HepG2 (cell line): Measurements from ENCODE around the gene BEND4. TPM values are rescaled to one million over a fixed set of nuclear protein-coding genes. Genes with fewer than 3 reads are reported as not detected.

Experiments
- ATAC-seq: fragments of 200-7000 bp; cut with Tn5 transposase; 3 replicates; pipeline ENCODE4 v1.9.1; 2020; ENCODE audit warnings: mild to moderate bottlenecking, moderate library complexity
- BruUV-seq: library from RNA; stranded (reverse); fragments of 400-500 nt; replicated peaks from 2 replicates; lab custom pipeline; 2021; lab: Mats Ljungman, UMichigan
- CTCF ChIA-PET: fragments of 300-600 bp; formaldehyde crosslinking; extraction: SDS; loops from one replicate; lab custom pipeline; 2021; ENCODE audit warnings: low total read pairs, inconsistent platforms, low intra/inter-chr PET ratio; lab: Yijun Ruan, JAX
- POLR2A ChIA-PET: fragments of 350-600 bp; sonication (Branson Sonifier 250); formaldehyde crosslinking; loops from one replicate; lab custom pipeline; 2020; ENCODE audit warnings: antibody characterized with exemption, inconsistent platforms; lab: Yijun Ruan, JAX
- DNase-seq: peaks from one replicate; pipeline ENCODE4 v3.0.0-alpha.2; 2015; ENCODE audit warnings: low spot score
- FAIRE-seq: peaks from 3 replicates; lab custom pipeline; 2011; peaks lifted over from hg19 to GRCh38; lab: Jason Lieb, UNC
- H2AFZ ChIP-seq: one replicate; pipeline ENCODE4 v1.6.1; 2011; ENCODE audit warnings: low read length, inconsistent platforms
- H3K27ac ChIP-seq: fragments of 300-600 bp; 3 replicates; pipeline ENCODE4 v1.8.0; 2011; ENCODE audit warnings: mixed run types, mild to moderate bottlenecking, mixed read lengths, low read length, inconsistent platforms; ENCODE audit not compliant: insufficient read depth; ENCODE audit errors: extremely low read length
- H3K27me3 ChIP-seq, 2 experiments: fragments of 200-600 bp in 1 of 2; 2 replicates in 1 of 2; 3 replicates in 1 of 2; pipeline versions ENCODE4 v1.6.0 to v1.8.0; 2011; ENCODE audit warnings: low read length in 2 of 2, mild to moderate bottlenecking in 2 of 2, moderate library complexity in 2 of 2, inconsistent platforms in 1 of 2; ENCODE audit not compliant: insufficient read depth in 2 of 2, control insufficient read depth in 1 of 2
- H3K36me3 ChIP-seq, 2 experiments: fragments of 200-600 bp in 1 of 2; replicated peaks in 1 of 2; 2 replicates in 1 of 2; 3 replicates in 1 of 2; pipeline versions ENCODE4 v1.5.1 to v1.8.0; 2011; ENCODE audit warnings: low read length in 2 of 2, inconsistent platforms in 1 of 2; ENCODE audit not compliant: insufficient read depth in 2 of 2, control insufficient read depth in 1 of 2
- H3K4me1 ChIP-seq: 2 replicates; pipeline ENCODE4 v1.5.1; 2012; ENCODE audit warnings: low read length, inconsistent platforms; ENCODE audit not compliant: insufficient read depth
- H3K4me2 ChIP-seq: 2 replicates; pipeline ENCODE4 v1.6.0; 2011; ENCODE audit warnings: low read depth, low read length, inconsistent platforms
- H3K4me3 ChIP-seq, 3 experiments: fragments of 200-600 bp in 1 of 3; sonication (generic), shearing (Covaris generic) in 1 of 3; replicated peaks in 1 of 3; 2 replicates each; pipeline ENCODE4 v1.5.1; 2011 to 2016; ENCODE audit warnings: low read length in 3 of 3, inconsistent platforms in 2 of 3, low read depth in 2 of 3, mild to moderate bottlenecking in 2 of 3, control low read depth in 1 of 3, mixed read lengths in 1 of 3; ENCODE audit not compliant: insufficient read depth in 1 of 3
- H3K79me2 ChIP-seq: one replicate; pipeline ENCODE4 v1.6.1; 2011; ENCODE audit warnings: low read length, inconsistent platforms; ENCODE audit not compliant: insufficient read depth
- H3K9ac ChIP-seq: 2 replicates; pipeline ENCODE4 v1.6.0; 2011; ENCODE audit warnings: mild to moderate bottlenecking, low read depth, low read length, inconsistent platforms; ENCODE audit not compliant: insufficient read depth
- H3K9me3 ChIP-seq: 2 replicates; pipeline ENCODE4 v1.5.1; 2012; ENCODE audit warnings: mild to moderate bottlenecking, low read length
- H4K20me1 ChIP-seq: 2 replicates; pipeline ENCODE4 v1.6.0; 2011; ENCODE audit warnings: inconsistent platforms, mild to moderate bottlenecking, low read length, moderate library complexity; ENCODE audit not compliant: insufficient read depth
- EHMT2 ChIP-seq: fragments of 200-600 bp; sonication (generic); IDR thresholded peaks from 2 replicates; pipeline ENCODE4 v1.7.0; 2017; ENCODE audit warnings: antibody characterized with exemption, low read depth, low read length, borderline replicate concordance
- FOSL2 ChIP-seq: sonication (generic); formaldehyde crosslinking; IDR thresholded peaks from 2 replicates; pipeline ENCODE4 v1.4.0; 2020; ENCODE audit warnings: missing genetic modification reagents
- KMT2A ChIP-seq: sonication (generic); formaldehyde crosslinking; IDR thresholded peaks from 2 replicates; pipeline ENCODE4 v1.4.0; 2020; ENCODE audit warnings: missing genetic modification reagents
- NFKB2 ChIP-seq: sonication (generic); formaldehyde crosslinking; IDR thresholded peaks from 2 replicates; pipeline ENCODE4 v1.4.0; 2020; ENCODE audit warnings: missing genetic modification reagents, borderline replicate concordance
- RAD21 ChIP-seq: fragments of 450-650 bp; formaldehyde crosslinking; IDR thresholded peaks from 2 replicates; pipeline ENCODE4 v1.5.0; 2020; ENCODE audit warnings: mild to moderate bottlenecking
- SRSF9 ChIP-seq: fragments of 200-400 bp; formaldehyde crosslinking; IDR thresholded peaks from 2 replicates; pipeline ENCODE4 v1.6.1; 2018; ENCODE audit warnings: borderline replicate concordance, mild to moderate bottlenecking, low read depth, low read length; ENCODE audit not compliant: insufficient read depth, poor library complexity, severe bottlenecking
- TBP ChIP-seq: sonication (generic); formaldehyde crosslinking; IDR thresholded peaks from 2 replicates; pipeline ENCODE4 v1.5.0; 2020; ENCODE audit warnings: missing genetic modification reagents
- U2AF2 ChIP-seq: fragments of 200-400 bp; formaldehyde crosslinking; IDR thresholded peaks from 2 replicates; pipeline ENCODE4 v1.6.1; 2017; ENCODE audit warnings: low read depth, mild to moderate bottlenecking, low read length
- ZBTB21 ChIP-seq: sonication (generic); formaldehyde crosslinking; IDR thresholded peaks from 2 replicates; pipeline ENCODE4 v1.4.0; 2020; ENCODE audit warnings: missing genetic modification reagents
- ZNF264 ChIP-seq: sonication (generic); formaldehyde crosslinking; IDR thresholded peaks from 2 replicates; pipeline ENCODE4 v1.4.0; 2020; ENCODE audit warnings: missing genetic modification reagents
- ZNF331 ChIP-seq: sonication (generic); formaldehyde crosslinking; IDR thresholded peaks from 2 replicates; pipeline ENCODE4 v1.4.0; 2020; ENCODE audit warnings: missing genetic modification reagents
- ZNF460 ChIP-seq: sonication (generic); formaldehyde crosslinking; IDR thresholded peaks from 2 replicates; pipeline ENCODE4 v1.5.1; 2020; ENCODE audit warnings: missing genetic modification reagents, mild to moderate bottlenecking, borderline replicate concordance
- ZNF570 ChIP-seq: sonication (generic); formaldehyde crosslinking; IDR thresholded peaks from 2 replicates; pipeline ENCODE4 v1.4.0; 2020; ENCODE audit warnings: mild to moderate bottlenecking, missing genetic modification reagents, borderline replicate concordance
- ZNF615 ChIP-seq: sonication (generic); formaldehyde crosslinking; IDR thresholded peaks from 2 replicates; pipeline ENCODE4 v1.5.0; 2020; ENCODE audit warnings: mild to moderate bottlenecking, missing genetic modification reagents, borderline replicate concordance
- in situ Hi-C: cut with HindIII; loops from 2 replicates; pipeline ENCODE4 v1.10.0; 2017; ENCODE audit warnings: low pct_unique_long_range_greater_than_20kb; ENCODE audit not compliant: extremely low pct_ligation_motif_present
- intact Hi-C: fragments of 100-400 bp; cut with micrococcal nuclease; formaldehyde crosslinking; loops from one replicate; pipeline ENCODE4 v1.10.0; 2022; ENCODE audit not compliant: unreplicated experiment
- polyA plus RNA-seq, 8 experiments: library from polyadenylated mRNA; depleted of rRNA in 3 of 8; stranded (reverse) in 7 of 8; unstranded in 1 of 8; fragments of >200 nt; fragmentation: Illumina TruSeq in 4 of 8; extraction: Trizol in 4 of 8; gene quantifications; 2 replicates each; pipeline versions ENCODE4 v1.2.1 to v1.2.3, GENCODE V29; 2011 to 2016; ENCODE audit warnings: low read depth in 4 of 8, missing spikeins in 1 of 8, mixed read lengths in 1 of 8; ENCODE audit not compliant: insufficient read depth in 1 of 8
- total RNA-seq, 5 experiments: library from RNA; depleted of rRNA; stranded (reverse); fragments of >200 nt; fragmentation: Illumina TruSeq; extraction: Trizol; gene quantifications; 2 replicates each; pipeline ENCODE4 v1.2.3, GENCODE V29; 2016; ENCODE audit warnings: low read depth in 1 of 5
- TF ChIP-seq, protein P1 (sequence below): sonication (generic); formaldehyde crosslinking; IDR thresholded peaks from 2 replicates; pipeline ENCODE4 v1.5.0; 2020; ENCODE audit warnings: mild to moderate bottlenecking, missing genetic modification reagents, moderate library complexity

BEND4 gene
- total and polyA plus RNA-seq, 2 of the 13 experiments (the other 11 are each of a cell fraction or from before 2014, with no cell fraction given): not detected

DNA sequence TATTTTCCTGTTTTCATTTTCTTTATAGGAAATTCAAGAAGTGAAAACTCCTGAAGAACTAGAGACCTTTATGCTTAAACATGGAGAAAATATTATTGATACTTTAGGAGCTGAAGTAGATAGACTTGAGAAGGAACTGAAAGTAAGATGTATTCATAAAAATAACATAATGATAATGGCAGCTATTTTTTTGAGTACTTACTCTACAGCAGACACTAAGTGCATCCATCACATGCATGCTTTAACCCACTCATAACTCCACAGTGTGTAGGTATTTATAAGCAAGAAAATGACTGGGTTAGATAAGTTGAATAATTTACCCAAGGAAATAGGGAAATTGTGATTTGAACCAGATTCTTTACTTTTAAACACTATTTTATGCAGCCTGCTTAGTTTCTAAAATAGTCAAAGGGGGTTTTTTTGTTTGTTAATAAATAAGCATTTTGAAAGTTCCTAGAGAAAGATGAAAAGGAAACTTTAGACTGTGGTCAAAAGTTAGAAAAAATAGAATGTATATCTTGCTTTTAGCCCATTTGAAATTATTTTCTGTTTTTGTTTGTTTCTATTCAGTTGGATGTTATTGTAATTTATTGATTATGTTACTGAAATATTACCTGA, 74.2 kb downstream of the BEND4 start:
- Histone ChIP-seq H3K4me2 (no peak overlapping the region), H3K4me1 (peaks cover 8% of the 10 kb centered on the region; the same call in 1 of the 2 replicates), H3K36me3 (peaks cover 0 to 3% of the 10 kb centered on the region in 2 experiments; a peak in 3 of 5 replicates), H3K4me3 (no peak overlapping the region), H2AFZ (no peak overlapping the region), H3K9ac (no peak overlapping the region), H3K79me2 (no peaks in the 10 kb centered on the region), H3K9me3 (no peaks in the 10 kb centered on the region), H3K27ac (no peak overlapping the region), H3K27me3 (no peaks in the 10 kb centered on the region), H4K20me1 (no peaks in the 10 kb centered on the region)
- TF ChIP-seq ZNF264 (CRISPR knock-in tag) (no peak), ZNF615 (no peak), ZBTB21 (CRISPR knock-in tag) (no peak), FOSL2 (CRISPR knock-in tag) (no peak), TBP (CRISPR knock-in tag) (no peak), NFKB2 (CRISPR knock-in tag) (no peak), ZNF460 (CRISPR knock-in tag) (no peak), ZNF570 (no peak), ZNF331 (CRISPR knock-in tag) (no peak), U2AF2 (no peak), EHMT2 (no peak), KMT2A (no peak), RAD21 (CRISPR knock-in tag) (no peak), SRSF9 (no peak)
- TF ChIP-seq, protein P1, sequence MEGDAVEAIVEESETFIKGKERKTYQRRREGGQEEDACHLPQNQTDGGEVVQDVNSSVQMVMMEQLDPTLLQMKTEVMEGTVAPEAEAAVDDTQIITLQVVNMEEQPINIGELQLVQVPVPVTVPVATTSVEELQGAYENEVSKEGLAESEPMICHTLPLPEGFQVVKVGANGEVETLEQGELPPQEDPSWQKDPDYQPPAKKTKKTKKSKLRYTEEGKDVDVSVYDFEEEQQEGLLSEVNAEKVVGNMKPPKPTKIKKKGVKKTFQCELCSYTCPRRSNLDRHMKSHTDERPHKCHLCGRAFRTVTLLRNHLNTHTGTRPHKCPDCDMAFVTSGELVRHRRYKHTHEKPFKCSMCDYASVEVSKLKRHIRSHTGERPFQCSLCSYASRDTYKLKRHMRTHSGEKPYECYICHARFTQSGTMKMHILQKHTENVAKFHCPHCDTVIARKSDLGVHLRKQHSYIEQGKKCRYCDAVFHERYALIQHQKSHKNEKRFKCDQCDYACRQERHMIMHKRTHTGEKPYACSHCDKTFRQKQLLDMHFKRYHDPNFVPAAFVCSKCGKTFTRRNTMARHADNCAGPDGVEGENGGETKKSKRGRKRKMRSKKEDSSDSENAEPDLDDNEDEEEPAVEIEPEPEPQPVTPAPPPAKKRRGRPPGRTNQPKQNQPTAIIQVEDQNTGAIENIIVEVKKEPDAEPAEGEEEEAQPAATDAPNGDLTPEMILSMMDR (CRISPR knock-in tag): no peak
- no TSS peak for BruUV-seq
- DNase-seq (no peak), FAIRE-seq (no peak), ATAC-seq (no peak)
- intact Hi-C loops (no loop called here), in situ Hi-C loops (no loop called here)
- ChIA-PET POLR2A (no interaction called here), CTCF (no interaction called here)
